HEK293T (cell line): ENCODE results near the gene SPRR1A.

Experiments used
- CTCF ChIA-PET: fragments of 350-600 bp; formaldehyde crosslinking; extraction: SDS; loops from one replicate; lab custom pipeline; 2021; ENCODE audit warnings: antibody characterized with exemption, inconsistent platforms; lab: Yijun Ruan, JAX
- POLR2A ChIA-PET: fragments of 350-600 bp; formaldehyde crosslinking; extraction: SDS; loops from one replicate; lab custom pipeline; 2020; ENCODE audit warnings: antibody characterized with exemption, inconsistent platforms; lab: Yijun Ruan, JAX
- DNase-seq: peaks from one replicate; pipeline ENCODE4 v3.0.0; 2012; ENCODE audit warnings: mixed read lengths; ENCODE audit errors: extremely low spot score
- ARNT ChIP-seq: fragments of 450-650 bp; IDR thresholded peaks from 2 replicates; pipeline ENCODE4 v1.6.1; 2017; ENCODE audit warnings: mild to moderate bottlenecking
- BHLHE40 ChIP-seq: fragments of 450-650 bp; IDR thresholded peaks from 2 replicates; pipeline ENCODE4 v1.6.1; 2016; ENCODE audit warnings: mild to moderate bottlenecking, moderate library complexity, borderline replicate concordance
- CTBP1 ChIP-seq: fragments of 450-650 bp; IDR thresholded peaks from 2 replicates; pipeline ENCODE4 v1.6.1; 2016; ENCODE audit warnings: borderline replicate concordance
- ELF4 ChIP-seq: fragments of 450-650 bp; IDR thresholded peaks from 2 replicates; pipeline ENCODE4 v1.6.1; 2017; ENCODE audit warnings: antibody characterized with exemption
- FOXA1 ChIP-seq: fragments of 450-650 bp; IDR thresholded peaks from 2 replicates; pipeline ENCODE4 v1.6.1; 2016; ENCODE audit warnings: mild to moderate bottlenecking
- FOXK2 ChIP-seq: fragments of 450-650 bp; IDR thresholded peaks from 2 replicates; pipeline ENCODE4 v1.6.1; 2016; ENCODE audit warnings: mild to moderate bottlenecking
- FOXM1 ChIP-seq: fragments of 450-650 bp; IDR thresholded peaks from 2 replicates; pipeline ENCODE4 v1.6.1; 2017; ENCODE audit warnings: mild to moderate bottlenecking, borderline replicate concordance
- HDGF ChIP-seq: fragments of 450-650 bp; IDR thresholded peaks from 2 replicates; pipeline ENCODE4 v1.6.1; 2017; ENCODE audit warnings: antibody characterized with exemption, borderline replicate concordance
- L3MBTL2 ChIP-seq: fragments of 450-650 bp; conservative IDR thresholded peaks from 2 replicates; pipeline ENCODE4 v1.6.1; 2016; ENCODE audit warnings: mild to moderate bottlenecking
- LEF1 ChIP-seq: fragments of 450-650 bp; IDR thresholded peaks from 2 replicates; pipeline ENCODE4 v1.6.1; 2017; ENCODE audit warnings: mild to moderate bottlenecking, borderline replicate concordance
- NFRKB ChIP-seq: fragments of 450-650 bp; IDR thresholded peaks from 2 replicates; pipeline ENCODE4 v1.6.1; 2016; ENCODE audit warnings: mild to moderate bottlenecking, moderate library complexity
- SP1 ChIP-seq: fragments of 450-650 bp; IDR thresholded peaks from 2 replicates; pipeline ENCODE4 v1.6.1; 2017
- SUZ12 ChIP-seq: fragments of 450-650 bp; IDR thresholded peaks from 2 replicates; pipeline ENCODE4 v1.6.1; 2016; ENCODE audit warnings: mild to moderate bottlenecking
- TARDBP ChIP-seq: fragments of 450-650 bp; IDR thresholded peaks from 2 replicates; pipeline ENCODE4 v1.6.1; 2016
- ZNF384 ChIP-seq: fragments of 450-650 bp; IDR thresholded peaks from 2 replicates; pipeline ENCODE4 v1.6.1; 2016
- TF ChIP-seq, protein P1 (sequence below): fragments of 450-650 bp; IDR thresholded peaks from 2 replicates; pipeline ENCODE4 v1.6.1; 2016

Gene SPRR1A

DNA sequence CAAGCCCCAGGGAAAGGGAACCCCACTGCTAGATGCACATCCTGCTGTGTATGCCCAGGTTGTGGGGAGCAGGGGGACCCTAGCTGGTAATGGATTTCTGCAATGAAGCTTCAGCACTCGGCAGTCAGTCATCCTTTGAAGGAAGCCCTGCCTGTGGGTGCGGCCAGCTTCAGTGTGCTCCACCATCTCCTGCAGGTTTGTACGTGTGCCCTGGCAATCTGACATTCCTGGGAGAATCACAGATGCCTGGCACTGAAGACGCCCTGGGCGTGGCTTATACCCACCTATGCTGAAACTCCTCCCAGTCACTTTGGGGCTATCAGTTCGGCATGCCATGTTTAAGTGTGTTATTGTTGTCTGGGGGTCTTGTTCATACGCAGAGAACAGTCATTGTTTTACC is 30.1 kb upstream of the SPRR1A start:
- no peak for DNase-seq
- no peak for TF ChIP-seq FOXK2
- no peak for TF ChIP-seq CTBP1
- no peak for TF ChIP-seq BHLHE40
- TF ChIP-seq HDGF = no peak
- TF ChIP-seq ZNF384 = no peak
- TF ChIP-seq FOXM1 = no peak
- TF ChIP-seq LEF1 = no peak
- TF ChIP-seq FOXA1 = no peak
- TF ChIP-seq TARDBP = no peak
- TF ChIP-seq L3MBTL2 = no peak
- TF ChIP-seq, protein P1, sequence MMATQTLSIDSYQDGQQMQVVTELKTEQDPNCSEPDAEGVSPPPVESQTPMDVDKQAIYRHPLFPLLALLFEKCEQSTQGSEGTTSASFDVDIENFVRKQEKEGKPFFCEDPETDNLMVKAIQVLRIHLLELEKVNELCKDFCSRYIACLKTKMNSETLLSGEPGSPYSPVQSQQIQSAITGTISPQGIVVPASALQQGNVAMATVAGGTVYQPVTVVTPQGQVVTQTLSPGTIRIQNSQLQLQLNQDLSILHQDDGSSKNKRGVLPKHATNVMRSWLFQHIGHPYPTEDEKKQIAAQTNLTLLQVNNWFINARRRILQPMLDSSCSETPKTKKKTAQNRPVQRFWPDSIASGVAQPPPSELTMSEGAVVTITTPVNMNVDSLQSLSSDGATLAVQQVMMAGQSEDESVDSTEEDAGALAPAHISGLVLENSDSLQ = no peak
- TF ChIP-seq NFRKB = no peak
- TF ChIP-seq ELF4 = no peak
- no peak for TF ChIP-seq SUZ12
- no peak for TF ChIP-seq ARNT
- POLR2A ChIA-PET = no interaction called here
- CTCF ChIA-PET = no interaction called here

DNA sequence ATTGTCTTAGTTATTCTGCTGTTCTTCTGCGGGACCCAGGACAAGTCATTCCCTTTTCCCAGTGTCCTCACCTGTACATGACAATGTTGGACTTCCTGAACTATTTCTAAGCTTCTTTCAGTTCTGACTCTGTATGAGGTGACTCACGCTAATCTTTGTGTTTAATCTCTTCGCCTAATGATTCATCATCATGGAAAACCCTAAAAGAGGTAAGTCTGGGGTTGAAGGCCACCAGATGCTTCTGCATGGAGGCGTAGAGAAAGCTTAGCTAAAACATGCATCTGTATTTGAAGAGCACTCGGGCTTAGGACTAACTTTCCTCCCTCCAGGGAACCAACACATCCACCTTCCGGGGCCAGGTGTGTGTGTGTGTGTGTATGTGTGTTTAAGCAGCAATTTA is 29.4 kb upstream of the SPRR1A start:
- ChIA-PET CTCF (no interaction called here), POLR2A (no interaction called here)
- no peak for DNase-seq
- TF ChIP-seq BHLHE40 = no peak

DNA sequence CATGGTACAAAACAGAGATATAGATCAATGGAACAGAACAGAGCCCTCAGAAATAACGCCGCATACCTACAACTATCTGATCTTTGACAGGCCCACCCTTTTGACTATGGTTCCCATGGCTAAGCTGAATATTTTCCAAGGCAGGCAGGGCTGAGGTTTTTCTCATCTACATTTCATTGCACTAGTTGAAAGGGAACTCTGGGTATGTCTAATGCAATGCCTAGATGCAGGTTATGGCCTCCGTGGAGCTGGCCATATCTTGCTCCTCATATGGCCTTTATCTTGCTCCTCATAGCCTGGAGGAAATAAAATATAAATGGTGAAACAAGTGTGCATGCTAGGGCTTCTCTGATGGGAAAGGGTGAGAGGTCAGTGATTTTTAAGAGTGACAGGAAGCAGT is 26.3 kb upstream of the SPRR1A start:
- POLR2A ChIA-PET = no interaction called here
- DNase-seq = no peak
- CTCF ChIA-PET = no interaction called here
- TF ChIP-seq SP1 (no peak), NFRKB (no peak)

DNA sequence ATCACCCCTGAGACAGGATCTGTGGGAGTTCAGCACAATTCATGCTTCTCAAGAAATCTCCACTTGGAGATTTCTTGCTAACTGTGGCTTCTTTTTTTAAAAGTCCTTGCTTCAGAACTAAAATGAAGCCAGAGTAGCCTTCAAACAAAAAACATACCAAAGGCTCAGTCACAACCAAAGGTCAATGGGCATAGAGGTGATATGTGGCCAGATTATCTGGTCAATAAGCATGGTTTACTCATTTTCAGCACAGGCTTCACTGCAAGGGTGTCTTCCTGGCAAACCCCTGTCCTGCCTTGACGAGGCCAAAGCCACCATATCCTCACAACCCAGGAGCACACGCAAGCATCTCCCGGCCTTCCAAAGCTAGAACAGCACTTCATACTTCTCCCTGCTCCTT is 24.6 kb upstream of the SPRR1A start:
- TF ChIP-seq ELF4 = no peak
- no peak for TF ChIP-seq TARDBP
- no peak for TF ChIP-seq ARNT
- TF ChIP-seq L3MBTL2 = no peak
- TF ChIP-seq, protein P1 = no peak
- TF ChIP-seq ZNF384 = no peak
- no peak for TF ChIP-seq LEF1
- no peak for TF ChIP-seq FOXK2
- no peak for TF ChIP-seq FOXA1
- TF ChIP-seq FOXM1 = no peak
- TF ChIP-seq SP1 = no peak
- no peak for TF ChIP-seq SUZ12
- no peak for TF ChIP-seq HDGF
- TF ChIP-seq BHLHE40 = no peak
- no peak for TF ChIP-seq NFRKB
- no peak for DNase-seq
- ChIA-PET POLR2A (no interaction called here), CTCF (no interaction called here)

DNA sequence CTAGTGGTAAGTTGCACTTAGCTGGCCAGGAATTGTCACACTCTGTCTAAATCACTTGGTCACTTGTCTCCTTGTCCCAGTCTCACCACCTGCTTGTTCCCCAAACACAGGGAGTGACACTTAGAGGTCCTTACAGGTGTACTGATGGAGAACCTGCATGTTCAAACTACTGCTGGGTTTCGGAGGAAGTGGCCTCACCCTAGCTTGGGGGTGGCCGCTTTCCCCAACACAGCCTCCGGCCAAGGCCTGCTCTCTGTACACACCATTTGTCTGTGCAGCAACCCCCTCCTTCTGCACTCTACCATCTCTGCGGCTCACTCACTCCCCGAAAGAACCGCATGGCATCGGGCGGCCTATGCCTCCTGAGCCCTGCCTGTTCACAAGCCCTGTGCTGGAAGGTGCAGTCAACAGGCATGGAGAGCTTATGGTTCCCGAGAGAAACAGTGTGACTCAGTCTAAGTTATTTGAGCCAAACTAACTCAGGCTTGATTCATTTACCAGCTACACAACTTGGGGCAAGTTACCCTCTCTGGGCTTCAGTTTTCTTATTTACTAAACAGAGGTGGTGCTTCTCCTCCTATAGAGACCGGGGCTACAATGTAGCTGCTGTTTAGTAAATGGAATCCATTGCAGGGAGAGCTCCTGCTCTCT is 24.0 kb upstream of the SPRR1A start:
- DNase-seq = no peak
- ChIA-PET POLR2A (no interaction called here), CTCF (no interaction called here)
- TF ChIP-seq FOXK2 (no peak), FOXA1 (no peak), ZNF384 (no peak), BHLHE40 (no peak), L3MBTL2 (no peak)

DNA sequence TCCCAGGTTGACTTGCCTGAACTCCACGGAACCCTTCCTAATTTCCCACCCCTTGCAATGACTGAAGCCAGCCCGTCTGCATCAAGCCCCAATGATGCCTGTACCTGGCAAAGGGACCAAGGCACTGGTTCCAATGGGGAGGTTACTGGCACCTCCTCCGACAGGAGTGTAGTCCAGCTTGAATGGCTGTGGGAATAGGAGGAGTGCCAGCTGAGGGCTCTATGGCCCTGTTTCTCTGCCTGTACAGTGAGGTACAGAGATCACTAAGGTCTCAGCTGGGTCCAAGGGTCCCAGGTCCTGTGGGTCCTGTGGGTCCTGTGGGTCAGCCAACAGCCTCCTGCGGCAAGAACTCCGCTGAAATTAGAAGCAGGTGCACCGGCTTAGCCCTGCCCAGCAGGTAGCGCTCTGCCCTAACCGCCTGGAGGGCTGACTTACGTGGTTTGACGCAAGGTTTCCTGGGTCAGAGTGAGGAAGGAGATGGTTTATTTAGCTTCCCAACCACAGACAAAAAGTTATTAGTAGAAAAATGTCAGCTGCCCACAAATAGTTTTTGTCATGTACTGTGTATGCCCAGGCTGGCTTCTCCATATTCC is 23.3 kb upstream of the SPRR1A start:
- DNase-seq = peak; percentile 18
- ChIA-PET CTCF (no interaction called here), POLR2A (no interaction called here)
- TF ChIP-seq HDGF (no peak), ELF4 (no peak), FOXA1 (no peak), LEF1 (no peak), CTBP1 (no peak), L3MBTL2 (no peak), FOXM1 (no peak), TARDBP (no peak), FOXK2 (no peak), ARNT (no peak), BHLHE40 (no peak), SUZ12 (no peak)
- TF ChIP-seq, protein P1 = no peak
